K562 (cell line): ENCODE measurements around the gene KLF13. TPM values are rescaled to one million over a fixed set of nuclear protein-coding genes. Genes with fewer than 3 reads are reported as not detected.

ENCODE experiments used
- ATAC-seq: fragments of 200-7000 bp; cut with Tn5 transposase; 3 replicates; pipeline ENCODE4 v1.9.1; 2020; ENCODE audit warnings: moderate library complexity
- BruUV-seq: library from RNA; stranded (reverse); fragments of 400-500 nt; replicated peaks from 2 replicates; lab custom pipeline; 2021; lab: Mats Ljungman, UMichigan
- CTCF ChIA-PET: fragments of 300-600 bp; formaldehyde crosslinking; extraction: SDS; loops from one replicate; lab custom pipeline; 2021; ENCODE audit warnings: low intra/inter-chr PET ratio; lab: Yijun Ruan, JAX
- POLR2A ChIA-PET: fragments of 300-600, 350-650 bp; sonication (Branson Sonifier 250); formaldehyde crosslinking; extraction: SDS; loops from one replicate; lab custom pipeline; 2021; ENCODE audit warnings: antibody characterized with exemption, inconsistent platforms; lab: Yijun Ruan, JAX
- DNase-seq, 4 experiments: peaks; one replicate each; pipeline versions ENCODE4 v3.0.0 to v3.0.0-alpha.2; 2011 to 2018; ENCODE audit warnings: low spot score in 3 of 4, mixed read lengths in 3 of 4; ENCODE audit errors: extremely low read depth in 1 of 4
- FAIRE-seq: peaks from 2 replicates; lab custom pipeline; 2011; peaks lifted over from hg19 to GRCh38; lab: Jason Lieb, UNC
- H2AFZ ChIP-seq: 2 replicates; pipeline ENCODE4 v1.6.0; 2011; ENCODE audit warnings: low read depth, low read length, control low read depth, inconsistent platforms
- H3K27ac ChIP-seq: fragments of 200-600 bp; 3 replicates; pipeline ENCODE4 v1.8.0; 2011; ENCODE audit warnings: low read depth, mild to moderate bottlenecking, control low read depth, inconsistent platforms, low read length, moderate library complexity, mixed read lengths; ENCODE audit errors: extremely low read depth
- H3K27me3 ChIP-seq, 2 experiments: fragments of 300-600 bp in 1 of 2; 2 replicates in 1 of 2; 3 replicates in 1 of 2; pipeline versions ENCODE4 v1.6.0 to v1.8.0; 2011; ENCODE audit warnings: inconsistent platforms in 2 of 2, low read length in 2 of 2, mild to moderate bottlenecking in 1 of 2, mixed read lengths in 1 of 2, moderate library complexity in 1 of 2; ENCODE audit not compliant: control insufficient read depth in 2 of 2, insufficient read depth in 2 of 2
- H3K36me3 ChIP-seq: fragments of 300-600 bp; 3 replicates; pipeline ENCODE4 v1.8.0; 2011; ENCODE audit warnings: mild to moderate bottlenecking, low read length, inconsistent platforms; ENCODE audit not compliant: control insufficient read depth, insufficient read depth
- H3K4me1 ChIP-seq, 2 experiments: fragments of 200-600 bp in 1 of 2; replicated peaks in 1 of 2; 2 replicates in 1 of 2; 3 replicates in 1 of 2; pipeline versions ENCODE4 v1.5.1 to v1.8.0; 2011; ENCODE audit warnings: inconsistent platforms in 2 of 2, low read length in 2 of 2, mild to moderate bottlenecking in 1 of 2, mixed read lengths in 1 of 2, moderate library complexity in 1 of 2; ENCODE audit not compliant: control insufficient read depth in 2 of 2, insufficient read depth in 2 of 2
- H3K4me2 ChIP-seq: 2 replicates; pipeline ENCODE4 v1.6.1; 2011; ENCODE audit warnings: low read length, control low read depth, inconsistent platforms, mixed read lengths; ENCODE audit not compliant: insufficient read depth
- H3K4me3 ChIP-seq: fragments of 200-600 bp; sonication (generic), shearing (Covaris generic); 2 replicates; pipeline ENCODE4 v1.5.1; 2016; ENCODE audit warnings: control low read depth, inconsistent platforms
- H3K79me2 ChIP-seq: fragments of 200-600 bp; 3 replicates; pipeline ENCODE4 v1.8.0; 2011; ENCODE audit warnings: low read length, inconsistent platforms; ENCODE audit not compliant: control insufficient read depth, insufficient read depth
- H3K9ac ChIP-seq, 2 experiments: 2 replicates each; pipeline versions ENCODE4 v1.6.0 to v1.6.1; 2011; ENCODE audit warnings: low read depth in 2 of 2, low read length in 2 of 2, control low read depth in 1 of 2, inconsistent platforms in 1 of 2, mild to moderate bottlenecking in 1 of 2, mixed read lengths in 1 of 2; ENCODE audit not compliant: insufficient read depth in 1 of 2
- H3K9me1 ChIP-seq: one replicate; pipeline ENCODE4 v1.6.0; 2011; ENCODE audit warnings: inconsistent platforms, mild to moderate bottlenecking, low read length, moderate library complexity; ENCODE audit not compliant: control insufficient read depth, insufficient read depth
- H3K9me3 ChIP-seq: replicated peaks from 2 replicates; pipeline ENCODE4 v1.5.1; 2011; ENCODE audit warnings: low read depth, low read length, inconsistent platforms; ENCODE audit not compliant: control insufficient read depth, insufficient read depth
- H4K20me1 ChIP-seq: replicated peaks from 2 replicates; pipeline ENCODE4 v1.6.1; 2011; ENCODE audit warnings: low read length, inconsistent platforms, mixed read lengths; ENCODE audit not compliant: control insufficient read depth, insufficient read depth
- CEBPG ChIP-seq, 3 experiments: fragments of 200-800 bp in 1 of 3; sonication (Bioruptor generic) in 1 of 3; sonication (generic) in 1 of 3; formaldehyde crosslinking in 1 of 3; IDR thresholded peaks in 2 of 3; conservative IDR thresholded peaks in 1 of 3; 2 replicates each; pipeline versions ENCODE4 v1.6.1 to v1.8.0; 2016 to 2022; ENCODE audit warnings: missing compliant biosample characterization in 2 of 3, missing genetic modification characterization in 2 of 3, mild to moderate bottlenecking in 1 of 3, missing genetic modification reagents in 1 of 3
- L3MBTL2 ChIP-seq: fragments of 450-650 bp; IDR thresholded peaks from 2 replicates; pipeline ENCODE4 v1.6.1; 2016; ENCODE audit warnings: mild to moderate bottlenecking, moderate library complexity
- RFX1 ChIP-seq: fragments of 450-650 bp; IDR thresholded peaks from 2 replicates; pipeline ENCODE4 v1.6.1; 2016; ENCODE audit warnings: mild to moderate bottlenecking, moderate library complexity
- ZNF184 ChIP-seq: sonication (generic); formaldehyde crosslinking; IDR thresholded peaks from 2 replicates; pipeline ENCODE4 v1.5.0; 2020; ENCODE audit warnings: missing genetic modification reagents
- ZNF589 ChIP-seq: fragments of 200-800 bp; sonication (Bioruptor generic); IDR thresholded peaks from 2 replicates; pipeline ENCODE4 v1.6.1; 2016; ENCODE audit warnings: low read depth, missing genetic modification characterization, missing compliant biosample characterization
- WGBS: fragments of 100-300 bp; shearing (Covaris generic); methylation state at CpG from one replicate; pipeline ENCODE4 v1.1.6; 2016; ENCODE audit warnings: low coverage, mixed read lengths; ENCODE audit not compliant: insufficient coverage; ENCODE audit errors: missing lambda C conversion rate; 5-methylcytosine and 5-hydroxymethylcytosine counted together
- in situ Hi-C: fragments of 300-500 bp; cut with MboI; formaldehyde crosslinking; loops from 4 replicates; pipeline ENCODE4 v1.15.0; 2018; ENCODE audit warnings: inconsistent platforms, mixed read lengths
- intact Hi-C: fragments of 100-400 bp; cut with micrococcal nuclease; formaldehyde crosslinking; loops from 2 replicates; pipeline ENCODE4 v1.14.2; 2022
- polyA plus RNA-seq, 8 experiments: library from polyadenylated mRNA; depleted of rRNA in 4 of 8; stranded (reverse) in 5 of 8; unstranded in 3 of 8; fragments of >200 nt; fragmentation: Nextera tagmentation in 2 of 8; fragmentation: Illumina TruSeq in 1 of 8; extraction: Ambion mirVana in 2 of 8; extraction: Trizol in 1 of 8; gene quantifications; 2 replicates each; pipeline versions ENCODE4 v1.2.1 to v1.2.3, GENCODE V29; 2011 to 2014; ENCODE audit warnings: inconsistent platforms in 1 of 8, missing spikeins in 1 of 8
- total RNA-seq, 7 experiments: library from RNA; depleted of rRNA in 6 of 7; stranded (reverse); fragments of >200 nt in 6 of 7; fragmentation: Illumina TruSeq in 2 of 7; extraction: Trizol in 2 of 7; gene quantifications; 2 replicates each; pipeline versions ENCODE4 v1.2.1 to v1.2.3, GENCODE V29; 2011 to 2021; ENCODE audit warnings: low replicate concordance in 1 of 7
- TF ChIP-seq, protein P1 (sequence below): fragments of 450-650 bp; formaldehyde crosslinking; IDR thresholded peaks from 2 replicates; pipeline ENCODE4 v1.4.0; 2020; ENCODE audit warnings: mild to moderate bottlenecking
- TF ChIP-seq, protein P2 (sequence below): sonication (generic); formaldehyde crosslinking; IDR thresholded peaks from 2 replicates; pipeline ENCODE4 v1.9.0; 2022; ENCODE audit warnings: mild to moderate bottlenecking, missing genetic modification reagents

KLF13 gene
- total and polyA plus RNA-seq, 9 of the 15 experiments (the other 6 are each of a cell fraction or from before 2014, with no cell fraction given) = 1.8 to 10.5 (median 4.8) TPM

DNA sequence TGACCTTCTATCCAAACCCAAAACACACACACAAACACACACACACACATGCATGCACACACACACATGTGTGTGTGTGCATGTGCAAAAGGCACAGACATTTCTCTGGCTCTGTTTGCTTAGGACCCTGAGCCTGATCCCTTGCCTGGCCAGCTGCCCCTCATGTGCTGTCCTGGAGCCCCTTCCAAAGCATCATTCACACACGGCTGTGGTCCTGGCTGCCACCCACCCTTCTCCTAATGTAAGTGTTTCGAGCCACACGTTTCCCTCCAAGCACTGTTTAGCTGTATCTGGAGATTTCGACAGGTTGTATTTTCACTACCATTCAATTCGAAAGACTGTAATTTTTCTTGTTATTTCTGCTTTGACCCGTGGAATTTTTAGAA is 45.8 kb upstream of the KLF13 start:
- H4K20me1 ChIP-seq = no peaks in the 10 kb centered on the region; the same call in 1 of the 2 replicates
- H3K9me1 ChIP-seq = peaks cover 4% of the 10 kb centered on the region
- ATAC-seq (no peak), DNase-seq (no peak), FAIRE-seq (no peak)
- no peak overlapping the region for H3K4me3 ChIP-seq
- H3K79me2 ChIP-seq = no peaks in the 10 kb centered on the region
- POLR2A ChIA-PET = no interaction called here
- no peaks in the 10 kb centered on the region for H3K36me3 ChIP-seq
- no peak overlapping the region for H3K4me2 ChIP-seq
- no peak overlapping the region for H3K27ac ChIP-seq
- H3K9me3 ChIP-seq = no peaks in the 10 kb centered on the region
- in situ Hi-C loops = no loop called here
- peaks cover 0 to 7% of the 10 kb centered on the region in 2 experiments; a peak in 2 of 5 replicates for H3K4me1 ChIP-seq
- no peak for TF ChIP-seq CEBPG (CRISPR knock-in tag; IDR thresholded peaks at IDR 0.05)
- no peak for TF ChIP-seq CEBPG (tag; conservative IDR thresholded peaks at IDR 0.05 in 1 of 2, IDR thresholded peaks at IDR 0.05 in 1 of 2)
- TF ChIP-seq ZNF184 = no peak
- TF ChIP-seq, protein P1, sequence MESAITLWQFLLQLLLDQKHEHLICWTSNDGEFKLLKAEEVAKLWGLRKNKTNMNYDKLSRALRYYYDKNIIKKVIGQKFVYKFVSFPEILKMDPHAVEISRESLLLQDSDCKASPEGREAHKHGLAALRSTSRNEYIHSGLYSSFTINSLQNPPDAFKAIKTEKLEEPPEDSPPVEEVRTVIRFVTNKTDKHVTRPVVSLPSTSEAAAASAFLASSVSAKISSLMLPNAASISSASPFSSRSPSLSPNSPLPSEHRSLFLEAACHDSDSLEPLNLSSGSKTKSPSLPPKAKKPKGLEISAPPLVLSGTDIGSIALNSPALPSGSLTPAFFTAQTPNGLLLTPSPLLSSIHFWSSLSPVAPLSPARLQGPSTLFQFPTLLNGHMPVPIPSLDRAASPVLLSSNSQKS = no peak
- no peak for TF ChIP-seq L3MBTL2
- TF ChIP-seq RFX1 = no peak
- no peak for TF ChIP-seq ZNF589 (CRISPR knock-in tag)
- TF ChIP-seq, protein P2, sequence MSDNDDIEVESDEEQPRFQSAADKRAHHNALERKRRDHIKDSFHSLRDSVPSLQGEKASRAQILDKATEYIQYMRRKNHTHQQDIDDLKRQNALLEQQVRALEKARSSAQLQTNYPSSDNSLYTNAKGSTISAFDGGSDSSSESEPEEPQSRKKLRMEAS (CRISPR knock-in tag) = no peak
- H3K9ac ChIP-seq = no peak overlapping the region
- H3K27me3 ChIP-seq = peaks cover 2 to 31% of the 10 kb centered on the region in 2 experiments; a peak in 3 of 5 replicates
- no peak overlapping the region for H2AFZ ChIP-seq
- BruUV-seq = no TSS peak
- CTCF ChIA-PET = no interaction called here
- 3% methylated on average over 6 of the region's 6 CpGs for WGBS
- intact Hi-C loops = no loop called here
